Heart right ventricle (tissue), 16 donors: Measurements from ENCODE around the gene OR13F1. TPM values are rescaled to one million over a fixed set of nuclear protein-coding genes. Genes with fewer than 3 reads are reported as not detected.

Experiments used
- ATAC-seq, 8 donors: fragments of 200-7000 bp; cut with Tn5 transposase; one replicate each; pipeline ENCODE4 v1.9.1; 2020; ENCODE audit warnings: mild to moderate bottlenecking in 8 of 8, moderate library complexity in 8 of 8, moderate number of reproducible peaks in 1 of 8
- DNase-seq, 2 donors: peaks; one replicate each; pipeline ENCODE4 v3.0.0-alpha.2; 2020
- H3K27ac ChIP-seq, 10 donors: fragments of 200-600 bp; sonication (generic) in 2 of 10; one replicate each; pipeline versions ENCODE4 v1.5.0 to v1.8.0; 2020 to 2022; ENCODE audit warnings: mild to moderate bottlenecking in 3 of 10
- H3K27me3 ChIP-seq, 7 donors: fragments of 200-600 bp; one replicate each; pipeline ENCODE4 v1.8.0; 2021 to 2022; ENCODE audit warnings: mild to moderate bottlenecking in 2 of 7
- H3K36me3 ChIP-seq, 9 donors: fragments of 200-600 bp; sonication (generic) in 1 of 9; one replicate each; pipeline versions ENCODE4 v1.5.0 to v1.8.0; 2020 to 2022; ENCODE audit warnings: mild to moderate bottlenecking in 2 of 9
- H3K4me1 ChIP-seq, 9 donors: fragments of 200-600 bp; sonication (generic) in 1 of 9; one replicate each; pipeline versions ENCODE4 v1.5.0 to v1.8.0; 2020 to 2022; ENCODE audit warnings: mild to moderate bottlenecking in 4 of 9
- H3K4me3 ChIP-seq, 10 donors: fragments of 200-600 bp; sonication (generic) in 2 of 10; one replicate each; pipeline versions ENCODE4 v1.5.0 to v1.8.0; 2020 to 2022; ENCODE audit warnings: mild to moderate bottlenecking in 7 of 10, moderate library complexity in 2 of 10
- H3K9me3 ChIP-seq, 11 donors: fragments of 200-600 bp in 10 of 11; sonication (generic) in 2 of 11; one replicate each; pipeline versions ENCODE4 v1.5.0 to v1.8.0; 2013 to 2022; ENCODE audit warnings: mild to moderate bottlenecking in 2 of 11, control low read depth in 1 of 11, moderate library complexity in 1 of 11
- CTCF ChIP-seq, 9 donors: fragments of 200-600 bp; sonication (generic) in 2 of 9; IDR thresholded peaks; one replicate each; pipeline versions ENCODE4 v1.5.0 to v1.8.0; 2021 to 2022; ENCODE audit warnings: antibody characterized with exemption in 9 of 9, mild to moderate bottlenecking in 5 of 9, moderate library complexity in 1 of 9
- WGBS, 2 donors: extraction: QIAGEN DNeasy Blood & Tissue Kit; methylation state at CpG; one replicate each; pipeline ENCODE4 v1.1.7; 2013; ENCODE audit warnings: inconsistent platforms in 1 of 2; 5-methylcytosine and 5-hydroxymethylcytosine counted together
- intact Hi-C, 10 donors: fragments of 100-400 bp; cut with DNase I; formaldehyde crosslinking; loops; one replicate each; pipeline versions ENCODE4 v1.11.1 to v1.14.2; 2022
- long read RNA-seq, 3 donors: library from polyadenylated mRNA; unstranded; transcript quantifications; one replicate each; pipeline ENCODE4 v2.0.0, GENCODE V29; 2020 to 2021
- polyA plus RNA-seq, 2 donors: library from polyadenylated mRNA; stranded (reverse); fragments of 200-250 nt; gene quantifications; one replicate each; pipeline ENCODE4 v1.2.3, GENCODE V29; 2013
- total RNA-seq, 10 donors: library from RNA; stranded (reverse); fragmentation: NEBNext Ultra II Directional in 3 of 10; extraction: Animal tissue kit (Norgen Biotek cat#: 25700) in 3 of 10; gene quantifications; one replicate each; pipeline versions ENCODE4 v1.2.1 to v1.2.4, GENCODE V29; 2021 to 2023
- donor health status: Arrhythmogenic right ventricular cardiomyopathy.
- donor health status: ischemic (EF 13 %, LVEDD 7.1; RV severe dilation, severe dysfunction).
- donor health status: healthy with polysubstance abuse.
- donor health status: DM: no; HTN: yes; CAD: no.
- donor health status: DM: no; HTN: no; CAD: no.
- donor health status: ischemic (EF 25% LVEDD 6.9; RV normal size, moderate dysfunction).
- donor health status: ischemic (EF 25% LVEDD 5.7; RV mildly dilated, moderate dysfunction).
- donor health status: healthy.
- donor health status: DM: yes; HTN: yes; CAD: no.
- donor health status: Ischemic cardiomyopathy.
- donor health status: ischemic (EF 35%, LVEDD 5.7; RV mildly dilated, moderate dysfunction).
- donor health status: nonischemic (EF 11% LVEDD 7.7; RV severe dilation, severe dysfunction).
- donor health status: DM: yes; HTN: yes; CAD: no.
- donor health status: PGD.
- donor health status: ischemic (EF 29% LVEDD 5.4; RV normal size, mild dysfunction).
- donor health status: nonischemic (EF 23%, LVEDD 6.1; RV moderate dilation, normal function).

OR13F1 gene
- total RNA-seq (not detected), polyA plus RNA-seq (not detected)
- long read RNA-seq, donor 1: 0 reads
- long read RNA-seq, donor 2: 0 reads
- long read RNA-seq, donor 3: 0 reads

GRCh38 chr9:104503963-104504362 is at the start of gene OR13F1:
TSS of gene OR13F1 (plus strand) at chr9:104504263. CDS start at chr9:104504263, 0 bp downstream.
- no peak within 1 kb of the TSS for H3K27ac ChIP-seq
- H3K27me3 ChIP-seq: no peaks in the 10 kb centered on the region
- no peaks in the 10 kb centered on the region for H3K9me3 ChIP-seq
- DNase-seq (no peak), ATAC-seq (no peak)
- no peak for TF ChIP-seq CTCF (IDR thresholded peaks at IDR 0.05)
- H3K4me1 ChIP-seq: no peaks in the 10 kb centered on the region
- WGBS, 2 donors: 88 to 92% methylated on average over 5 of the region's 5 CpGs
- no peak within 1 kb of the TSS for H3K4me3 ChIP-seq
- H3K36me3 ChIP-seq: no peaks in the 10 kb centered on the region
- intact Hi-C loops: no loop called here

GRCh38 chr9:104456831-104457230 is 47.2 kb upstream of the OR13F1 start:
- ATAC-seq (no peak), DNase-seq (no peak)
- WGBS, 2 donors: 36 to 44% methylated on average over 1 of the region's 1 CpG
- no peak for TF ChIP-seq CTCF (IDR thresholded peaks at IDR 0.05)
- H3K27me3 ChIP-seq: no peaks in the 10 kb centered on the region
- no peak overlapping the region for H3K4me3 ChIP-seq
- H3K27ac ChIP-seq: no peak overlapping the region
- intact Hi-C loops: no loop called here
- no peaks in the 10 kb centered on the region for H3K36me3 ChIP-seq
- no peaks in the 10 kb centered on the region for H3K4me1 ChIP-seq
- no peaks in the 10 kb centered on the region for H3K9me3 ChIP-seq

GRCh38 chr9:104463864-104464263 is 40.2 kb upstream of the OR13F1 start:
- no peak overlapping the region for H3K27ac ChIP-seq
- H3K27me3 ChIP-seq: no peaks in the 10 kb centered on the region
- intact Hi-C loops: no loop called here
- no peak for DNase-seq
- no peak overlapping the region for H3K4me3 ChIP-seq
- ATAC-seq: no peak
- no peaks in the 10 kb centered on the region for H3K36me3 ChIP-seq
- H3K9me3 ChIP-seq: peaks cover 0 to 34% (median 9%) of the 10 kb centered on the region in 11 donors
- no peaks in the 10 kb centered on the region for H3K4me1 ChIP-seq
- TF ChIP-seq CTCF (IDR thresholded peaks at IDR 0.05): no peak

- H3K9me3 ChIP-seq: peaks cover 0 to 40% (median 9%) of the 10 kb centered on the region in 11 donors
- H3K36me3 ChIP-seq: no peaks in the 10 kb centered on the region
- no peaks in the 10 kb centered on the region for H3K4me1 ChIP-seq
- ATAC-seq (no peak), DNase-seq (no peak)
- H3K27ac ChIP-seq: no peak overlapping the region
- TF ChIP-seq CTCF (IDR thresholded peaks at IDR 0.05): no peak
- no peaks in the 10 kb centered on the region for H3K27me3 ChIP-seq
- H3K4me3 ChIP-seq: no peak overlapping the region
- intact Hi-C loops: no loop called here
Observed at GRCh38 chr9:104468261-104468660, 35.8 kb upstream of the OR13F1 start.
